GM18870 (cell line): ENCODE data around the gene CHRM4.
A peak's percentile ranks its signal among the peaks of the same experiment; 100 is the strongest.

Source experiments
- ATAC-seq: cut with Tn5 transposase; IDR thresholded peaks from one replicate; pipeline ENCODE4 v1.9.1; 2021; ENCODE audit warnings: moderate library complexity; ENCODE audit not compliant: unreplicated experiment

The CHRM4 gene

GRCh38 chr11:46350695-46351094, 40.9 kb downstream of the CHRM4 start:
- ATAC-seq = no peak

DNA sequence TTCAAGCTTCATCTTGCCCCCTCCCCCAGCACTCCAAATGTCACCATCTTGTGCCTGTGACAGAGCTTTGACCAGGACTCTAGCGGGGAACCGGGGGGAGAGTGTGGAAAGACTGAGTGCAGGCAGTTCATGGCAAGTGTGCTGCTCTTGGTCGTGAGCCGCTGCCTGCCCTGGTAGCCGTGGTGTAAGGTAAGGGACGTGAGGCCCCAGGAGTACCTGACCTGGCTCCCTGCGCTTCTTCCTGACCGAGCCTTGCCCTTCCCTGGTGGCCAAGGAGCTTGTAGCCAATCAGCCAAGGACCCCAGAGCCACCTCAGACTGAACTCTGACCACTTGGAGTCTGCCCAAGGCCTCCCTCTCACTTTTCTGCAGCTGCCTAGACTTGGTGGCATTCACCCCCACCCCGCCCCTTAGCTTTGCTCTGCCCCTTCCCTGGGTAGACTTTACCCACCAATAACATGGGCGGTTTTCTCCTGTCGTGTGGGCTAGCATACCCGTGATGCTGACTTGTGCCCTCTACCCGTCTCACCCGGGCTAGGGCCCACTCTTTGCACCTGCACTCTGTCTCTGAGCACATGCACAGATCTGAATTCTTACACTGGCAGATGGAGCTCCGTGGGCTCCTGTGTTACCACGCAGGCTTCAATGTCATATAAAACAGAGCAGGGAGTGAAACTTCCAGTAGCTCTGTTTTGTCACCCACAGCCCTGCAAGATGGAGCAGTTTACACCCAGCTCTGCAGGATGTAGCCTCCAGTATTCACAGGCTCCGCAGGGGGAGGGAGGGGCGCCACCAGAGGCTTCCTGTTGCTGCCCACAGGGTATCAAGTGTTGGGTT, 42.8 kb downstream of the CHRM4 start:
- ATAC-seq = no peak

DNA sequence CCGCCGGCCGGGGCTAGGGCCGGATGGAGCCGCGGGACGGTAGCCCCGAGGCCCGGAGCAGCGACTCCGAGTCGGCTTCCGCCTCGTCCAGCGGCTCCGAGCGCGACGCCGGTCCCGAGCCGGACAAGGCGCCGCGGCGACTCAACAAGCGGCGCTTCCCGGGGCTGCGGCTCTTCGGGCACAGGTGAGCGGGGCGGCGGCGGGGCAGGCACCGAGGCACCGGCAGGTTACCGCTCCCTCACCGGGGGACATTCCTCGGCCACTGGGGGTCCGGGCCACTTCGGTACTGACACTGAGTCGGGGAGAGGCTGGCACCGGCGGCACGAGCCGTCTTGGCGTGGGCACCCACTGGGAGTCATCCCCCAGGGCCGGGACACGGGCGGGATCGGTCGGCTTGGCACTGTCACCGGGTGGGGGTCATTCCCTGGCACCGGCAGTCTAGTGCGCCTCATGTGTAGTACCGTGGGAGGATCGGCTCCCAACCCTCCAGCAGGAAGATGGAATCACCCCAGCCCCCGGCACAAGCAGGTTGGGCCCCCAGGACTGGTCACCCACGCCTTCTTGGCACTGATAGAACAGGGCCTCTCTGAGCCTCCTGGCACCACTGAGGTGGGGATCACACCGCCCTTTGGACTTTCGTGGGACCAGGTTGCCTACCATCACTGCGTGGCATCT, 43.8 kb downstream of the CHRM4 start:
- no peak for ATAC-seq

GRCh38 chr11:46346886-46347636, 44.5 kb downstream of the CHRM4 start, which contains the start of gene DGKZ:
TSS of gene DGKZ (plus strand) at chr11:46347463. CDS start at chr11:46347660, 197 bp downstream.
- ATAC-seq = peak; percentile 37

DNA sequence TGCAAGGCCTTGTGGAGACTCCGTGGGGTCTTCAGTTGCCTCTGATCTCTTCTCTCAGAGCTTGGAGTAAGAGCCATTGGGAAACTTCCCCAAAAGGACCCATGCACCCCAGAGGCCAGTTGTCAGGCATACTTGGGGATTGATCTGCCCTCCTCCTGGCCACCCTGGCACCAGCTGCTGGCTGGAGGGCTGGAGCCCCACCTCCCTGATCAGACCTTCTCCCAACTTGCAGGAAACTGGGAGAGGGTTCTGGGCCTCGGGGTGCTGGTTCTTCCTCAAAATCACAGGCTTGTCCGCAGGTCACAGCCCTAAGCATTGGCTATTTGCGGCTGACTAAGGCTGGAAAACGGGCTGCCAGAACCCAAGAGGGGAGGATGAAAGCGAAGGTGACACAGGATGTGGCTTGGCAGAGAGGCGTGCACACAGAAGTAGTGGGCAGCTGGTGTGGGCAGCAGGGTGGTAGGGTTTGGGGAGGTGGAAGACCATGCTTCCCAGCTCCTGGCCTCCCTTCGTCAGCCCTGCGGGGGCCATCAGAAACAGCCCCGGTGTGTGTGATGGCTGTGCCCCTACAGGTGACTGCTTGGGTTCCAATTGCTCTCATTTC, 45.6 kb downstream of the CHRM4 start:
- no peak for ATAC-seq

- ATAC-seq = no peak
Measured at GRCh38 chr11:46345131-46345597, 46.4 kb downstream of the CHRM4 start.

GRCh38 chr11:46343520-46343919, 48.1 kb downstream of the CHRM4 start:
- no peak for ATAC-seq

DNA sequence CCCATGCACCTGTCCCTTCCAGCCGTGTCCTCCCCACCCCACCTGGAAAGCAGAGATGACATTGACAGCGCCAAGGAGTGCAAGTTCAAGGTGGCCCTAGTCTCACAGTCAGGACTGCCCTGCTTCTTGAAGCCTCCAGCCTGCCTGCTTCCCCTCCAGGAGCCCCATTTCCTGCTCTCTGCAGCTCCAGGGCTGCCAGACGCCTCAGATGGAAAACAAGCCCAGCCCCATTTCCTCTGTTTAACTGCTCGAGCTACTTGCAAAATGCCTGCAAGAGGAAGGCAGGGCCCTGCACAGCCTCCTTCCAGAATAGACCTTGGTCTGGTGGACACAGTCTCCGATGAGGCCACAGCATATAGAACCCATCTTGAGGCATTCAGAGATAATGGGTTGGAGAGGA, 49.3 kb downstream of the CHRM4 start:
- ATAC-seq = no peak

GRCh38 chr11:46341454-46341853, 50.1 kb downstream of the CHRM4 start:
- ATAC-seq = no peak

DNA sequence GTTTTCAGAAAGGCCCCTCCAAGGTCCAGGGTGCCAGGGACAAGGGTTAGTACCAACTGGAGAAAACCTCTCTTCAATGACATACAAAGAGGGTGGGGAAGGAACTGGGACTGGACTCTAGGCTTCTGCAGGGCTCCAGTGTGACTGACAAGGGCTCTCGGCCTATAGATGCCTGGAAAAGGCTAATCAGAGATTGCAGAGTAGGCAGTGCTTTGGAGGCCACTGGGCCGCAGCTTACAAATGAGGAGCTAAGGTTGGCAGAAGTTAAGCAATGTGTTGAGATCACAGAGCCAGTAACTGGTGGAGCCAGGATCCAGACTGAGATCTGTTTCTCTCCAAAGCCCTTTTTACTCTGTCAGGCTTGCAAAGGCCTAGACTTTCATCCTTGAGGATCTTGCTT, 51.8 kb downstream of the CHRM4 start:
- ATAC-seq = no peak

GRCh38 chr11:46338988-46339666, 52.4 kb downstream of the CHRM4 start:
- no peak for ATAC-seq

GRCh38 chr11:46338636-46338987, 53.0 kb downstream of the CHRM4 start:
- ATAC-seq = no peak

GRCh38 chr11:46337626-46338345, 53.8 kb downstream of the CHRM4 start:
- ATAC-seq = no peak

DNA sequence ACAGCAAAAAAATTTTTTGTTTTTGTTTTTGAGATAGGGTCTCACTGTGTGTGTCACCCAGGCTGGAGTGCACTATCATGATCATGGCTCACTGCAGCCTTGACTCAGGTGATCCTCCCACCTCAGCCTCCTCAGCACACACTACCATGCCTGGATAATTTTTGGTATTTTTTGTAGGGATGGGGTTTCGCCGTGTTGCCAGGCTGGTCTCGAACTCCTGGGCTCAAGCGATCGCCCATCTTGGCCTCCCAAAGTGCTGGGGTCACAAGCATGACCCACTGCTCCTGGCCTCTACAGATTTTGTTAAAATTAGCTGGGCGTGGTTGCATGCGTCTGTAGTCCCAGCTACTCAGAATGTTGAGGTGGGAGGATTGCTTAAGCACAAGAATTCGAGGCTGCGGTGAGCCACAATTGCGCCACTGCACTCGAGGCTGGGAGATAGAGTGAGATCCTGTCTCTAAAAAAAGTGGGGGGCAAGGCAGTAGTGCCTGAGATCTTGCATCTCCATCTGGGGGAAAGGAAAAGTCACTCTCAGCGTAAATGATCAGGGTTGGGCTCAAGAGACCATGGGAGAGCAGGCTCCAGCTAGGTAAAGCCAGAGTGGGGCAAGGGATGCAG, 54.9 kb downstream of the CHRM4 start:
- no peak for ATAC-seq

GRCh38 chr11:46335890-46336562, 55.5 kb downstream of the CHRM4 start:
- no peak for ATAC-seq

DNA sequence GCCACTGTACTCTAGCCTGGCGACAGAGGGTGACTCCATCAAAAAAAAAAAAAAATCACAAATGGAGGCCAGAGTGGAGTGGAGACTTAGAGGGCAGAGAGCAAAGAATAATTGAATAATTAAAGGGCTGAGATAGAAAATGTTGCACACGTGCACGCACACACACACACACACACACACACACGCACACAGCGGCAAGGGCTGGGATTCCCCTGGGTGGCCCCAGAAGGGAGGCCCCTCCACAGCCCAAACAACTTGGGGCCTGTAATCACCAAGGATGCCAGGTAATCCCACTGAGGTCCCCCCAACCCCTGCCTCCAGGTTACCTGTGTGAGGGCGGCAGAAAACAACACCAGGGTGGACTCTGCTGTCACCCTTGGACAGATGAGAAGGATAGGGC, 56.3 kb downstream of the CHRM4 start:
- no peak for ATAC-seq

DNA sequence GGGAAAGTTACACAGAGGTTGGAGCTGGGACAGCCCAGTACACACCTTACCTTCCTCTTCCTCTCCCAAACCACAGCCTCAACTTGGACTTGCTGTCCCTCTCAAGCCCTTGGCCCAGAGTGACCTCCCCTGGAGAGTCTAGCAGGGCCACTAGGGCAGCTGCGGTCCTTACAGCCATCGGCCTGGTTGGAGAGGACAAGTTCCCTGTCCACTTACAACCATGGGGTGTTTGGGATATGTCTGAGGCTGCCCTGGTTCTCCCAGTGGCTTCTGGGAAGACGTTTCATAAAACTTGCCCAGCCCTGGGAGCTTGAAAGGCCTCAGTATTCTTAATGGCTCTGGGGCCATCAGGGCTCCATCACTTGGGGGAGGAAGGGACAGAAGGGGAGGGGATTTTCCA, 57.4 kb downstream of the CHRM4 start:
- no peak for ATAC-seq
